ENCODE results near the gene FAM222A.
"Not testable (repeated sequence)": the region's sequence is repeated elsewhere in the genome, so short reads cannot be mapped to it uniquely, and the experiment has no call there.

FAM222A gene

DNA sequence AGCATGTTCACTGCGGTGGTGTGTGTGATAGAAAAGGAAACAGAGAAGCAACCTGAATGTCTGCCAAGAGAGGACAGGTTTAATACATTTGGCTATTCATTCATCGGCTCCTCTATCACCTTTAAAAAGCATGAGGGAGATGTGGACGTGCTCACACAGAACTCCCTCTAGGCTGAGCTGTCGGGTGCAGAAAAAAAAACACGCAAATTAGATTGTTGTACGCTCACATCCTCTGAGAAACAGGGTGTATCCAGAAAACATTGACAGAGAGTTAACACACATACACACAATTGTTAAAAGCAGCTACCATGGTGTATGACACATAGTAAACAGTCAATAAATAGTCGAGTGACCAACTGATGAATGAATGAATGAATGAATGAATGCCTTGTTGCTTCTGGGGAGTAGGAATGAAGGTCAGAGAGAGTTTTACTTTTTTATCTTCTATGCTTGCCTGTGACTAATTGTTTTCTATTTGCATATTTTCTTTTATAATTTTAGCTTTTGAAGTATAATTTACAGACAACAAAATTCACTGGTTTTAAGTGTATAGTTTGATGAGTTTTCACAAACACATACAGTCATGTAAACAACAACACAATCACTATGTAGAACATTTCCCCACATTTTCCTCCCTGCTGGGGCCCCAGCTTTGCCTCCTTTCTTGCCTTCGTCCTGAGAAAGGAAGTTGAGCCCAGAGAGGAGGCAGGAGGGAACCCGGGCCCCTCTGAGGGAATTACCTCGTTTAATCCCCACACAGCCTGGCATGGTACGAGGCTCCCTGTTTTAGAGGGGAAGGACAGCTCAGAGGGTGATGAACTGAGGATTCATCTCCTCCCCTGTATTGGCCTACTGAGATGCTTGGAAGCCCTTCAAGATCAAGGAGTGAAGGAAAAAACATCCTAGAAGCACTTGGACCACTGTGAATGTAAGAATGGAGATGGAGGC, 19.7 kb upstream of the FAM222A start:
- Histone ChIP-seq H3K27ac (ENCODE audit: low read depth, low read length) (no peak overlapping the region), H3K36me3 (ENCODE audit: insufficient read depth, low read length) (no peaks in the 10 kb centered on the region), H2AFZ (ENCODE audit: low read length, unreplicated experiment) (no peak overlapping the region), H3K27me3 (ENCODE audit: insufficient read depth, low read length) (peaks cover 22% of the 10 kb centered on the region), H3K4me3 (ENCODE audit: low read depth, low read length) (no peak overlapping the region), H3K79me2 (ENCODE audit: control insufficient read depth, insufficient read depth, low read length, unreplicated experiment) (no peaks in the 10 kb centered on the region), H3K4me1 (ENCODE audit: control insufficient read depth, insufficient read depth, low read length, unreplicated experiment) (peaks cover 4% of the 10 kb centered on the region)

DNA sequence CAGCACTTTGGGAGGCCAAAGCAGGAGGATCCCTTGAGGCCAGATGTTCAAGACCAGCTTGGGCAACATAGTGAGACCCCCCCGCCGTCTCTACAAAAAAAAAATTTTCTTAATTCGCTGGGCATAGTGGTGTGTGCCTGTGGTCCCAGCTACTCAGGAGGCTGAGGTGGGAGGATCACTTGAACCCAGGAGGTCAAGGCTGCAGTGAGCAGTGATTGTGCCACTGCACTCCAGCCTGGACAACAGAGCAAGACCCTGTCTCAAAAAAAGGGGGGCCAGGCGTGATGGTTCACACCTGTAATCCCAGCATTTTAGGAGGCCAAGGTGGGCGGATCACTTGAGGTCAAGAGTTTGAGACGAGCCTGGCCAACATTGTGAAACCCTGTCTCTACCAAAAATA, 19.0 kb upstream of the FAM222A start:
- H2AFZ ChIP-seq (ENCODE audit: low read length, unreplicated experiment); H3K79me2 ChIP-seq (ENCODE audit: control insufficient read depth, insufficient read depth, low read length, unreplicated experiment); H3K4me1 ChIP-seq (ENCODE audit: control insufficient read depth, insufficient read depth, low read length, unreplicated experiment): not testable (repeated sequence)

DNA sequence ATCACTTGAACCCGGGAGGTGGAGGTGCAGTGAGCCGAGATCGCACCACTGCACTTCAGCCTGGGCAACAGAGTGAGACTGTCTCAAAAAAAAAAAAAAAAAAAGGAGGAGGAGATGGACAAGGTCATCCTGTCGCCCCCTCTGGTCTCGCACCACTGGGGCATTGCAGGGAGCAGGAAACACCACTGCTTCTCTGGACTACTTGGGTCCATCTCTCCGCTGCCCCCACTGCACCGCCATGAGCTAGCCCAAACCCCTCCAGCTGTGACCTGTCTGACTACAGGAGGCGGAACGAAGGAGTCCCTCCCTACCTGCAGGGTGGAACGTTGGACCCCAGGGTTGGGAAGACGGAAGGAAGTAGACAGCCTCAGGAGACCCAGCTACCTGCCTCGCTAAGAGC, 18.2 kb upstream of the FAM222A start:
- no peaks in the 10 kb centered on the region for H3K79me2 ChIP-seq (ENCODE audit: control insufficient read depth, insufficient read depth, low read length, unreplicated experiment)
- no peak overlapping the region for H3K4me3 ChIP-seq (ENCODE audit: low read depth, low read length)
- H3K36me3 ChIP-seq (ENCODE audit: insufficient read depth, low read length): no peaks in the 10 kb centered on the region
- H3K4me1 ChIP-seq (ENCODE audit: control insufficient read depth, insufficient read depth, low read length, unreplicated experiment): peaks cover 4% of the 10 kb centered on the region
- H2AFZ ChIP-seq (ENCODE audit: low read length, unreplicated experiment): no peak overlapping the region
- peaks cover 22% of the 10 kb centered on the region for H3K27me3 ChIP-seq (ENCODE audit: insufficient read depth, low read length)
- no peak overlapping the region for H3K27ac ChIP-seq (ENCODE audit: low read depth, low read length)

More for the DNA sequence above, 19.0 kb upstream of the FAM222A start:
- H3K4me3 ChIP-seq (ENCODE audit: low read depth, low read length); H3K36me3 ChIP-seq (ENCODE audit: insufficient read depth, low read length); H3K27ac ChIP-seq (ENCODE audit: low read depth, low read length): not testable (repeated sequence)
- peaks cover 22% of the 10 kb centered on the region for H3K27me3 ChIP-seq (ENCODE audit: insufficient read depth, low read length)

DNA sequence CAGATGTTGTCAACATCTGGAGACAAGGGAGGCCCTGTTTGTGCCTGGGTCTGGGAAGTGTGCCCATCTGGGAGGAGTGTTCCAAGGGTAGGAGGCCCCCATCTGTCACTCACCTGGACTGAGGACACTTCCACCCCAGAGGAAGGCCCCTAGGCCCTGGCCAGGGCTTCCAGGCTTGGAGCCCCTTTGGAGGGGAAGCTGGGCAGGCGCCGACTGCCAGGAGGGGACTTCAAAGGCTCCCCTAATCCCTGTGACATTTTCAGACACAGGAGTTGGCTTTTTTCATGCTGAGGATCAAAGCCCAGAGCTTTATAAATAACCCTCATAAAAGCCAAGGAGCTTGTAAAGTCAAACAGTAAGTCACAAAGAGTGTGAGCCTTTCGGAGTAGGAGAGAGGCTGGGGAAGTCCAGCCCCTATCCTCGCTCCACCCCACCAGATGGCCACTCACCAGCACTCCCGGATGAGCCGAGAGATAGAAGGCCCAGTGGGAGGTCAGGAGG, 17.6 kb upstream of the FAM222A start:
- Histone ChIP-seq H3K4me1 (ENCODE audit: control insufficient read depth, insufficient read depth, low read length, unreplicated experiment) (peaks cover 4% of the 10 kb centered on the region), H2AFZ (ENCODE audit: low read length, unreplicated experiment) (no peak overlapping the region), H3K4me3 (ENCODE audit: low read depth, low read length) (no peak overlapping the region), H3K36me3 (ENCODE audit: insufficient read depth, low read length) (no peaks in the 10 kb centered on the region), H3K27ac (ENCODE audit: low read depth, low read length) (no peak overlapping the region), H3K27me3 (ENCODE audit: insufficient read depth, low read length) (peaks cover 22% of the 10 kb centered on the region), H3K79me2 (ENCODE audit: control insufficient read depth, insufficient read depth, low read length, unreplicated experiment) (no peaks in the 10 kb centered on the region)

DNA sequence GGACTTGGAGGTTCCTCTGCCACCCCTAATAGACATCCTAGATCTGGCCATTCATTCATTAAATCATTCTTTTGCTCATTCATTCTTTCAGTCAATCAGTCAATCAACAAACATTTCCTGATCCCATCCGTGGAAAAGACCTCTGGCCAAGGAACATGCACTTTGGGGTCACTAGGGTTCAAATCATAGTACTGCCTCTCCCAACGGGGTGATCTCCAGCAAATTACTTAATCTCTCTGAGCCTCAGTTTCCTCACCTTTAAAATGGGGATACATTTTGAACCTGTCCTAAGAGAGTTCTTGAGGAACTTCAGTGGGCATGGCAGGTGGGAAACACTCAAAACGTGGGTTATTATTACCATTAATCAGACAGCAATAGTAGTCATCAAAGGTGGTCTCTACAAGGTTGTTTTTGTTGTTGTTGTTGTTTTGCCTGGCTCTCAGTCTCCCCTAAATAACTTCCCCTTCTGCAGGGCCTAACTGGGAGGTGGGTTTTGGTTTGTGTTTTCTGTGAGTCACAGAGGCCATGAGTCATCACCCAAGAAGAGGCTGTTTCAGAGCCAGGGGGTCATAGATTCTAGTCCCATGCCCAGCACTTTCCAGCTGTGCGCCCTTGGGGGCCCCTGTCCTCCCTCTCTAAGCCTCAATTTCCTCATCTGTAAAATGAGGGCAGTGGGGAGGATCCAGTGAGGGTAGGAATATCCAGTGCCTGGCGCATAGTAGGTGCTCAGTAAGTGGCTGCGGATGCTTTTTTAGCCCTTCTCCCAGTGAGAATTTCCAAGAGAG, 16.9 kb upstream of the FAM222A start:
- H3K79me2 ChIP-seq (ENCODE audit: control insufficient read depth, insufficient read depth, low read length, unreplicated experiment): no peaks in the 10 kb centered on the region
- no peaks in the 10 kb centered on the region for H3K36me3 ChIP-seq (ENCODE audit: insufficient read depth, low read length)
- H3K4me3 ChIP-seq (ENCODE audit: low read depth, low read length): no peak overlapping the region
- H3K4me1 ChIP-seq (ENCODE audit: control insufficient read depth, insufficient read depth, low read length, unreplicated experiment): peaks cover 4% of the 10 kb centered on the region
- H3K27ac ChIP-seq (ENCODE audit: low read depth, low read length): no peak overlapping the region
- no peak overlapping the region for H2AFZ ChIP-seq (ENCODE audit: low read length, unreplicated experiment)
- peaks cover 20% of the 10 kb centered on the region for H3K27me3 ChIP-seq (ENCODE audit: insufficient read depth, low read length)

DNA sequence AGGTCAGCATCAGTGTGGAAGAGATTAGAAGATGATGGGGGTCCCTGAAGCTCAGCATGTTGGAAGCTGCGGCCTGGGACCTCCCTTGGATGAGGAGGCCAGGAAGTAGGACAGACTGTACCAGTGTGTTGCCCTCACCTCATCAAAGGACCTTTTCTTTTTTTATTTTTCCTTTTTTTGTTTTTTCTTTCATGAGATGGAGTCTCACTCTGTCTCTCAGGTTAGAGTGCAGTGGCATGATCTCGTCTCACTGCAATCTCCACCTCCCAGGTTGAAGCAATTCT, 16.4 kb upstream of the FAM222A start:
- Histone ChIP-seq H2AFZ (ENCODE audit: low read length, unreplicated experiment) (no peak overlapping the region), H3K27me3 (ENCODE audit: insufficient read depth, low read length) (peaks cover 15% of the 10 kb centered on the region), H3K27ac (ENCODE audit: low read depth, low read length) (no peak overlapping the region), H3K4me3 (ENCODE audit: low read depth, low read length) (no peak overlapping the region), H3K36me3 (ENCODE audit: insufficient read depth, low read length) (no peaks in the 10 kb centered on the region), H3K4me1 (ENCODE audit: control insufficient read depth, insufficient read depth, low read length, unreplicated experiment) (peaks cover 4% of the 10 kb centered on the region), H3K79me2 (ENCODE audit: control insufficient read depth, insufficient read depth, low read length, unreplicated experiment) (no peaks in the 10 kb centered on the region)

DNA sequence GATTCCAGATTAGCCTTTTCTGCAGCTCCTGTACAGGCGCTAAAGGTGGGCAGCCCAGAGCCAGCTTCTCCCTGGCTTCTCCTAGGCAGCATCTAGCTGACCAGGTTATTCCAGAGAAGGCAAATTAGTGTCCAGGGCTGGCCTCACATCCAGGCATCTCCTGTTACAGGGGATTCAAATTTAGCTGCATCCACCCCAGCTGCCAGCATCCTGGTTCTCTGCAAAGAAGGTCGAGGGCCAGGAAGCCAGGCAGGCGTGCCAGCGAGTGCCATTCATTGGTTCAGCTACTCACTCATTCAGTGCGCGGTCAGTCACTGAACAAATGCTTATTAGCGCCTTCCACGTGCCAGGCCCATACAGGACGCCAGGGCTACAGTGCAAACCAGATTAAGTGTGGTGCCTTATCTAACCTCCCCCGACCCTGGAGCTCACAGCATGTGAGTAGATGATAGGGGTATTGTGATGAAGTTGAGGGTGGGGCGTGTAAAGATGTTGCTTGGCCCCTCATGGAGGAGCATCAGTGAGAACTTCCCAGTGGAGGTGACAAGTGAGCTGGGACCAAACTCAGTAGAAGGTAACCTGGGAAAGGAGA, 15.7 kb upstream of the FAM222A start:
- H3K4me3 ChIP-seq (ENCODE audit: low read depth, low read length): no peak overlapping the region
- no peak overlapping the region for H2AFZ ChIP-seq (ENCODE audit: low read length, unreplicated experiment)
- H3K4me1 ChIP-seq (ENCODE audit: control insufficient read depth, insufficient read depth, low read length, unreplicated experiment): peaks cover 4% of the 10 kb centered on the region
- peaks cover 7% of the 10 kb centered on the region; the same call in 1 of the 2 replicates for H3K27me3 ChIP-seq (ENCODE audit: insufficient read depth, low read length)
- H3K36me3 ChIP-seq (ENCODE audit: insufficient read depth, low read length): no peaks in the 10 kb centered on the region
- H3K27ac ChIP-seq (ENCODE audit: low read depth, low read length): no peak overlapping the region
- H3K79me2 ChIP-seq (ENCODE audit: control insufficient read depth, insufficient read depth, low read length, unreplicated experiment): no peaks in the 10 kb centered on the region

DNA sequence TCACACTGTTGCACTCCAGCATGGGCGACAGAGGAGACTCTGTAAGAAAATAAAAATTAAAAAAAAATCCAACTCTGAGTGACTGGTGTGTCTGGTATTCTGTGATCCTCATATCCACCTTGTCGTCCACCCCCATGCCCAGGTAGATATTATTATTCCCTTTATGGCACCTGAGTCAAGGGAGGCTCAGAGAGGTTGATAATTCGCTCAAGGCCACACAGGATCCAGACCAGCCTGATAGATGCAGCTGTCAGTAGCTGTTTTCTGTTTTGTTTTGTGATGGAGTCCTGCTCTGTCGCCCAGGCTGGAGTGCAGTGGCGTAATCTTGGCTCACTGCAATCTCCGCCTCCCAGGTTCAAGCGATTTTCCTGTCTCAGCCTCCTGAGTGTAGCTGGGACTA, 14.8 kb upstream of the FAM222A start:
- Histone ChIP-seq H3K27me3 (ENCODE audit: insufficient read depth, low read length) (no peaks in the 10 kb centered on the region; the same call in 1 of the 2 replicates), H3K27ac (ENCODE audit: low read depth, low read length) (no peak overlapping the region), H2AFZ (ENCODE audit: low read length, unreplicated experiment) (no peak overlapping the region), H3K4me1 (ENCODE audit: control insufficient read depth, insufficient read depth, low read length, unreplicated experiment) (peaks cover 4% of the 10 kb centered on the region), H3K36me3 (ENCODE audit: insufficient read depth, low read length) (no peaks in the 10 kb centered on the region), H3K4me3 (ENCODE audit: low read depth, low read length) (no peak overlapping the region), H3K79me2 (ENCODE audit: control insufficient read depth, insufficient read depth, low read length, unreplicated experiment) (no peaks in the 10 kb centered on the region)

DNA sequence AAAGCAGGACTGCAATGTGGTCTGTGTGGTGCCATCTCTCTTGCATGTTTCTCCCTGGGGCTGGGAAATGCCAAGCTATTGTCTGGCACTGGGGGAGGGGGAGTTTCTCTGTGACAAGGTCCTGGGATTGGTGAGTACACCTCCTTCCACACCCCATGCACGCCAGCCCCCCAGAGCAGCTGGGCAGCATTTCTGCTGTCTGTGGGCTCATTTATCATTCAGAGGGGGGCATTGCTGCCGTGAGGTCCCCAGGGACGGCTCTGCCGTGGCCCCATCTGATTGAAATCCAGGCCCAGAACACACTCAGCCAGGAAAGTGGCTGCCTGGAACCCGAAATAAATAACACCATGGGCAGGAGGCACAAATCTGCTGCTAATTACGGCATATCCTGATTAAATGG, 12.6 kb upstream of the FAM222A start:
- Histone ChIP-seq H3K27me3 (ENCODE audit: insufficient read depth, low read length) (peaks cover 4% of the 10 kb centered on the region; the same call in 1 of the 2 replicates), H3K36me3 (ENCODE audit: insufficient read depth, low read length) (no peaks in the 10 kb centered on the region), H2AFZ (ENCODE audit: low read length, unreplicated experiment) (no peak overlapping the region), H3K4me1 (ENCODE audit: control insufficient read depth, insufficient read depth, low read length, unreplicated experiment) (peaks cover 4% of the 10 kb centered on the region), H3K27ac (ENCODE audit: low read depth, low read length) (no peak overlapping the region), H3K4me3 (ENCODE audit: low read depth, low read length) (no peak overlapping the region), H3K79me2 (ENCODE audit: control insufficient read depth, insufficient read depth, low read length, unreplicated experiment) (no peaks in the 10 kb centered on the region)

DNA sequence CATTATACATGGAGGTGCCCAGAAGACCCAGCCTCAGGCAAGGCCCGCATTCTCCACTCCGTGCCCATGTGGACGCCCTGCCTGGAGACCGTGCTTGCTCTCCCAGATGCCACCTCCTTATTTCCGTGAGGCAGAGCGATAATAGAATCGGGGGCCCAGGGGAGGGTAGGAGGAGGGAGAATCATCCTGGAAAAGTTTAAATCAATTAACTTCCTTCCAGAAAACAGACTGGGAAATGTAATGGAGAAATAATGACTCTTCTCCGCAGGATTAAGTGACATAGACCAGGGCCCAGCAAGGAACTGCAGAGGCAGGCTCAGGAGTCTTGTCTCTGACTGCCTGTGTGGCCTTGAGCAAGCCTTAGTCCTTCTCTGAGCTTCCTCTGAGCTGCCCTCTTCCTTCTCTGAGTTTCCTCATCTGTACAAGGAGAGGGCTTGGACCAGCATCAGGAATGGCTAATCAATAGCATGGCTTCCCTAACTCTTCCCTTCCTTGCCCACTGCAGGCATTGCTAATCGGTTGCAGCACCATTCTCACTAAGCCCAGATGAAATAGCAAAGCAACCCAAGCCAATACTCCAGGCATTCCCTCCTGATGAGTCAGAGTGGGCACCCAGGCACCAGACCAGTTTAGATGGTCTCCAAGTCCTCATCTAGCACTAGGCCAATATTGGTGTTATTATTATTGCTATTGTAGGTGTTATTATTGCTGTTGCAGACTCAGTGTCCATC, 11.3 kb upstream of the FAM222A start:
- no peak overlapping the region for H3K4me3 ChIP-seq (ENCODE audit: low read depth, low read length)
- peaks cover 11% of the 10 kb centered on the region for H3K27me3 ChIP-seq (ENCODE audit: insufficient read depth, low read length)
- H3K36me3 ChIP-seq (ENCODE audit: insufficient read depth, low read length): no peaks in the 10 kb centered on the region
- no peak overlapping the region for H3K27ac ChIP-seq (ENCODE audit: low read depth, low read length)
- no peaks in the 10 kb centered on the region for H3K79me2 ChIP-seq (ENCODE audit: control insufficient read depth, insufficient read depth, low read length, unreplicated experiment)
- H3K4me1 ChIP-seq (ENCODE audit: control insufficient read depth, insufficient read depth, low read length, unreplicated experiment): no peaks in the 10 kb centered on the region
- no peak overlapping the region for H2AFZ ChIP-seq (ENCODE audit: low read length, unreplicated experiment)

All from ACC112 (cell line).